ENCODE results near the gene ZNF549.

DNA sequence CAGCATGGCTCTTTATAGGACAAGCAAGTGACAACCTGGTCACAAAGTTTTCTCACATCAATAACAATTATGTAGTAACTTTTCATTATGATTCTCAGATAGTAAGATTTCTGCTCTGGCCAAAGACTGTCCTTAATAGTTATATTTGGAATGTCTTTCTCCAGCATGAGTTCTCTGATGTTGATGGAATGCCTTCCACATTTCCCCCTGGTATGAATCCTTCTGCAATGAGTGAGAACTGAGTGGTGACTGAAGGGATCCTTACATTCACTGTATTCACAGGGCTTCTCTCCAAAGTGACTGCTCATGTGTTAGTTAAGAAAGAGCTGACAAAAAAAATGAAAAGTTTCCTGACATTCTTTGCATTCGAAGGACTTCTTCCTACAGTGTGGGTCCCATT lies 19.4 kb downstream of the ZNF549 start:
- TF ChIP-seq EZH2 (IDR thresholded peaks at IDR 0.05; ENCODE audit: low read length, unreplicated experiment) = no peak
- TF ChIP-seq, protein P1, sequence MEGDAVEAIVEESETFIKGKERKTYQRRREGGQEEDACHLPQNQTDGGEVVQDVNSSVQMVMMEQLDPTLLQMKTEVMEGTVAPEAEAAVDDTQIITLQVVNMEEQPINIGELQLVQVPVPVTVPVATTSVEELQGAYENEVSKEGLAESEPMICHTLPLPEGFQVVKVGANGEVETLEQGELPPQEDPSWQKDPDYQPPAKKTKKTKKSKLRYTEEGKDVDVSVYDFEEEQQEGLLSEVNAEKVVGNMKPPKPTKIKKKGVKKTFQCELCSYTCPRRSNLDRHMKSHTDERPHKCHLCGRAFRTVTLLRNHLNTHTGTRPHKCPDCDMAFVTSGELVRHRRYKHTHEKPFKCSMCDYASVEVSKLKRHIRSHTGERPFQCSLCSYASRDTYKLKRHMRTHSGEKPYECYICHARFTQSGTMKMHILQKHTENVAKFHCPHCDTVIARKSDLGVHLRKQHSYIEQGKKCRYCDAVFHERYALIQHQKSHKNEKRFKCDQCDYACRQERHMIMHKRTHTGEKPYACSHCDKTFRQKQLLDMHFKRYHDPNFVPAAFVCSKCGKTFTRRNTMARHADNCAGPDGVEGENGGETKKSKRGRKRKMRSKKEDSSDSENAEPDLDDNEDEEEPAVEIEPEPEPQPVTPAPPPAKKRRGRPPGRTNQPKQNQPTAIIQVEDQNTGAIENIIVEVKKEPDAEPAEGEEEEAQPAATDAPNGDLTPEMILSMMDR (conservative IDR thresholded peaks at IDR 0.05; ENCODE audit: low read depth, low read length) = no peak
- no peak for TF ChIP-seq EZH2phosphoT487 (IDR thresholded peaks at IDR 0.05; ENCODE audit: borderline replicate concordance, low read length)
